ENCODE results near the gene HOXC13. TPM values are rescaled to one million over a fixed set of nuclear protein-coding genes. Genes with fewer than 3 reads are reported as not detected.

HOXC13 gene
- total RNA-seq, 1 donor: not detected

GRCh38 chr12:53982648-53983567 is 44.3 kb downstream of the HOXC13 start:
- peak overlapping the region; percentile 12 for H3K4me3 ChIP-seq (ENCODE audit: low read depth, low read length)
- DNase-seq (ENCODE audit: low read depth): no peak
- TF ChIP-seq CTCF (IDR thresholded peaks at IDR 0.05; ENCODE audit: insufficient read depth, low read depth, low read length): no peak

- DNase-seq (ENCODE audit: low read depth): no peak
- TF ChIP-seq CTCF (IDR thresholded peaks at IDR 0.05; ENCODE audit: insufficient read depth, low read depth, low read length): no peak
- H3K4me3 ChIP-seq (ENCODE audit: low read depth, low read length): peak overlapping the region; percentile 12
Observed at GRCh38 chr12:53983568-53983949, 44.9 kb downstream of the HOXC13 start.

- no peak overlapping the region for H3K4me3 ChIP-seq (ENCODE audit: low read depth, low read length)
- no peak for DNase-seq (ENCODE audit: low read depth)
- TF ChIP-seq CTCF (IDR thresholded peaks at IDR 0.05; ENCODE audit: insufficient read depth, low read depth, low read length): no peak
Observed at GRCh38 chr12:53983950-53984572, 45.4 kb downstream of the HOXC13 start.

- H3K4me3 ChIP-seq (ENCODE audit: low read depth, low read length): peak within 1 kb of the TSS; percentile 64
- peak; percentile 82 for TF ChIP-seq CTCF (IDR thresholded peaks at IDR 0.05; ENCODE audit: insufficient read depth, low read depth, low read length)
- DNase-seq (ENCODE audit: low read depth): peak; percentile 96
Observed at GRCh38 chr12:53984901-53985691, 46.5 kb downstream of the HOXC13 start, which contains the start of gene HOXC10. Gene HOXC10, plus strand, starts transcription at chr12:53985146. Its CDS starts 114 bp downstream, at chr12:53985260.

- peak overlapping the region; percentile 64 for H3K4me3 ChIP-seq (ENCODE audit: low read depth, low read length)
- no peak for TF ChIP-seq CTCF (IDR thresholded peaks at IDR 0.05; ENCODE audit: insufficient read depth, low read depth, low read length)
- no peak for DNase-seq (ENCODE audit: low read depth)
Observed at GRCh38 chr12:53985692-53985993, 47.0 kb downstream of the HOXC13 start.

GRCh38 chr12:53985994-53986685 is 47.5 kb downstream of the HOXC13 start:
- TF ChIP-seq CTCF (IDR thresholded peaks at IDR 0.05; ENCODE audit: insufficient read depth, low read depth, low read length): no peak
- H3K4me3 ChIP-seq (ENCODE audit: low read depth, low read length): peak overlapping the region; percentile 64
- DNase-seq (ENCODE audit: low read depth): no peak
